ENCODE results near the gene OXNAD1.

OXNAD1 gene

DNA sequence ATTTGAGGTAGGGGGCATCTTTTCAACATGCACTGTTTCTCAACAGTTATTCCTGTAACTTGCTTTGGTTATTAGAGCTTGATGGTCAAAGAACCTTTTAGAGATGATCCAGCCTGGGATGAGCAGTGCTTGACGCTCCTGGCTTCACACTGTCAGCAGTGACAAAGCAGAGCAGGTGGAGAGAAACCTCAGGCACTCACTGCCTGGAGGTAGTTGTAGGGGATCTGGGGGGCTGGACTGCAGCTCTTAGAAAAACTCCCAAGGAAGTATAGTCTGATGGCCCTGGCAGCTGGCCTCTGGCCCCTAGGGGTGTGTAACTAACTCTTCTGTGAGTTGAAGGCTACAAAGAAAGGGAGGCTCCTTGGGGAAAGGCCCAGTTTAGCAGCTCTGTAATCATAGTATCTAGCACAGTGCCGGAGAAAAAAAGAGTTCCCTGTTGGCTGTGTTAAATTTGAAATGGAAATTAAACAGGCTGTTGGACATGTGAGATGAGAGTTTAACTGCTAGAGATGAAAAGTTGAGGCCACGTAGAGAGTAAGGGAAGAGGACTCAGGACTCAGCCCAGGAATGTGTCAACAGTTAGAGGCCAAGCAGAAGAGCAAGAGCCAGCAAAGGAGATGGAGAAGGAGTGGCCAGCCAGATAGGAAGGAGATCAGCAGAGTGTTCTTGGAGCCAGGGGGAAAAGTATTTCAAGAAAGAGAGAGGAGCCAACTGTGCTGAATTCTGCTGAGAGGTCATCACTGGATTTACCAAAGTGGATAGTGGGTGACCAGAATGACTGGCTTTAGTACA lies 14.2 kb downstream of the OXNAD1 start:
- no peak for DNase-seq (ENCODE audit: low spot score)

DNA sequence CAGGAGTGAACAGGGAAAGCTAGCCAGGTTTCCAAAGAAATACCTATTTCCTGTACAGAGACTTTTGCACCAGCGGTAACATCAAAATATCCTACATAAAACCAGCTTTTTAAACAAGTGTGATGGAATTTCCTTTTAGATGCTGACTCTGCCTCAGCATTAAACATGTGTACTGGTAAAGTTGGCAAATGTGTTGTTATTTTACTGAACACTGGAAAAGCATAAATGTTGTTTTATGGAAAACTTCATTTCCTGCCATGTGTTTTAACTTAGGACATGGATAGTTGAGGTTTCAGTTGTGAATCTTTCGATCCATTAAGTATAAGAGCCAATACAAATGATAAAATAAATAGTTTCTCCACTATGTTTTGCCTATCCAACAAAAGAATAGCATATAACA lies 15.7 kb downstream of the OXNAD1 start:
- DNase-seq (ENCODE audit: low spot score): no peak

GRCh38 chr3:16284633-16285032 lies 19.6 kb downstream of the OXNAD1 start:
- DNase-seq (ENCODE audit: low spot score): no peak

- DNase-seq (ENCODE audit: low spot score): no peak
Measured at GRCh38 chr3:16286161-16286560, 21.1 kb downstream of the OXNAD1 start.

DNA sequence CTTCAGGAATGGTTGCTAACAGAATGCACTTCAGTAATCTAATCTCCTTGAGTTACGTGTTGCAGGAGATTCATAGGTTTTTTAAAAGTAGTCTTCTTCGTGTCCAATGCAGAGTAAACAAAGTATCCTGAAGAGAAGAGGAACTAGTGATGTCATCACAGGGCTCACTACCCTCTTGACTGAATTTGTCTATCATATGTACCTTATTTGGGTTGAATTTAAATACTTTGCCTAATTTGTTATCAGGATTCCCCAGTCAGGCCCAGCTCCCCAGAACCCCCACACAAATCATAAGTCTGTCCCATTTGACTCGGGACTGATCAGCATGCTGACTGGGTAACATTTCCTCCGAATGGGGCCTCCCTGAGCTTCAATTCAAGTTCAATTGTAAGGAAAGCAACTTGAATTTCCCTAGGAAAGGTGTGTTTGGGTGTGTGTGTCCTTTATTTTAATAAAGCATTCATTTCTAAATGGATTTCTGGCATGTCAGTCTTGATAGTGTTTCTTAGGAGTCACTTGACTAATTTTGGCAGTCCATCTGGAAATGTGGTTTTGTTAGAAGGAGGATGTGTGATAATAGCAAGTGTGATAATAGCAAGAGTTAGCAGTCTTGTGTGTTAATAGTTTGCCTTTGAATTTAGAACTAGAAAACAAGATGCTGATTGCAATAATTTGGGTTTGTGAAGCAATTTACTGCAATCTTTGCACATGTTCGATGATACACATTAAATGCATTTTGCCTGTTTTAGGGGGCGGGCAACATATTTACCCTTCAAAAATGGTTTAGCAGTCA lies 21.9 kb downstream of the OXNAD1 start:
- DNase-seq (ENCODE audit: low spot score): no peak

DNA sequence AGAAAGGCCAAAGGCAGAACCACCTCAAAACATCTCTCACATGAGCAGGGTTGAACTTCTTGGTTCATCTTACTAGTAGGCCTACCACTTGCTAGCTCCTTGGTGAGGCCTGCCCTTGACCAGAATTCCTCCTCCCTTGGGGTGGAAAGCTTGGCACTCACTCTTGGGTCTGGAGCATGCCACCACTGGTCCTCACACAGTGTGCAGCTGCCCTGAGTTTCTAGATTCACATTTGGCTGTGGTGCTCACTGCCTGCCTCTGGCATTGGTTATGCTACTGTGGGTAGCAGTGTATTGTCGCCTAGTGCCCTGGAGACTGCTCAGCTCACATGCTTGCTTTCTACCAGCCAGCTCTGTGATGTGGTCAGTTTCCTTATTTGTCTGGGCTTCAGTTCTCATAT lies 23.7 kb downstream of the OXNAD1 start:
- DNase-seq (ENCODE audit: low spot score): no peak

DNA sequence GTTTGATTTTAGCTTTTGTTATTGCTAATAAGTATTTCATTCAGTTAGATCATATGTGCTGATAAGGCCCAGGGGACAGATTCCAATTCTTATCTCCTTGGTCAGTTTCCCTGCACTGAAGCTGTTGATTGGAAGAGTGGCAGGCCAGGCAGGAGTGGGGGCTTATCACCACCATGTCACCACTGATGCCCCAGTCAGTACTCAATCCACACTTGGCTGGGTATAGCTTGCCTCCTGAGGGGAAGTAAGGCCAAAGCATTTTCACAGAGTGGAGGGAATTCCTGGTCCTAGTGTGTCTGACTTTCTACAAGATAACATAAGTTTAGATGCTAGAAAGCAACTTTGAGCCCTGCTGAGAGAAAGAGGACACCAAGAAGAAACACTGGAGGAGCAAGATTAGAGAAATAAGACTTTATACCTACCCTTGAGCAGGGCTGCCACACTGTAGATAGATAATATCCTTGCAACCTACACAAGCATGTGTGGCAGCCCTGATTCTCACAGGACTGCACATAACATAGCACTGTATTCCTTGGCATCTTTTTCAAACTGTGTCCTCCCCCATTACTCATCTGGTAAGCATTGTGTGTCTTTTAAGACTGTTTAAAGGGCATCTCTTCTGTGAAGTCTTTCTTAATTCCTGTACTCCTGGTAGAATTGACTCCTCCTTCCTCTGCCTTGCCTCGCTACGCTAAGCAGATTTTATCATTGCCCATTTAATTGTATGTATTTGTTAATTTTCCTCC lies 24.3 kb downstream of the OXNAD1 start:
- DNase-seq (ENCODE audit: low spot score): no peak

DNA sequence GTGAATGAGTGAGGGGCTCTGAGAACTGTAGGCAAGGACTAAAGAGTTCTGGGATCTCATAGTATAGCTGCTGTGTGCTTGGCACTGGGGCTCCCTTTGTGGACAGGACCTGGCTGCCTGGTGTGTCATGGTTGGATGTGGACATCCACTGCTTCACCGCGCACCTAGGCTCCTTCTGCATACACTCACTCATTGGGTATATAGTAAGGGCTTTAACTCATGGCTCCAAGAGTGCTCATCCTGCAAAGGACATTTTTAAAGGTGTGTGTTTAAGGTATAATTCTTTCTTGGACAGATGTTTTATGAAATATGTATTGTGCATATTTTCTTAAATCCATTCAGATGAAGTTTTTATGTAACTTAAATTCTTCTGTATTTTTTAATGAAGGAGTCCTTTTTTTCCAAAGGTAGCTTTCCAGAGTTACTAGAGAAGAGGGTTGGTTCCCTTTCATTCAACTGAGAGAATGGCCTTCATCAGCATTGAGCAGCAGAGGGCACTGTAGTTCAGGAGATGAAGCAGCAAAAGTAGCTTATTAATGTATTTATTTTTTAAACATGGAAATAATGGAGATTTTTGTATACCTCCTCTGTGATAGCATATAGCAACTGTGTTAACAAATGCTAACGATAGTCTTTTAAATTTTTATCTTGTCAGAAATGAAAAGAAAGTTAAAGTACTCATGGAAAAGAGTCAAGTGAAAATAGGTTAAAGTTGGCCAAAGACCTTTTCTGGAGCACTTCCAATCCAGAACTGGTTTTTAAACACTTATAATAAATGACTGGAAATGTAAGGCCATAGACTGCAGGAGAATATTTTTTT lies 25.2 kb downstream of the OXNAD1 start:
- peak; percentile 28 for DNase-seq (ENCODE audit: low spot score)

DNA sequence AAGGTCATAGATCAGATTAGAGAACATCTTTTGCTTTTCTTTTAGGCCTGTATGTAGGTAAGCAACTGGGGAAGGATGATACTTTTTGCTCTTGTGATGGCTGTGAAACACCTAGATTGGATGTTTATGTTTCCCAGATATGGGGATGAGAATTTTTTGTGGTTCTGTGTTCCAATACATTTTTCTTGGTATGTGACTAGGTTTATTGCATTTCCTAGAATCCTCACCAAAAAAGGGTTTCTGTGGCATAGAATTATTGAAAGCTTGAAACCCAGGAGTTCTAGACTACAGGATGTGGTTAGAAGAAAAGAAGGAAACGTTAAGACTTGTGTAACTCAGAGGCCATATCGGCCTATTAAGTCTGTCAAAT lies 25.8 kb downstream of the OXNAD1 start:
- DNase-seq (ENCODE audit: low spot score): no peak

- DNase-seq (ENCODE audit: low spot score): no peak
Measured at GRCh38 chr3:16294844-16295243, 29.8 kb downstream of the OXNAD1 start.

GRCh38 chr3:16295298-16295890 lies 30.4 kb downstream of the OXNAD1 start:
- no peak for DNase-seq (ENCODE audit: low spot score)

DNA sequence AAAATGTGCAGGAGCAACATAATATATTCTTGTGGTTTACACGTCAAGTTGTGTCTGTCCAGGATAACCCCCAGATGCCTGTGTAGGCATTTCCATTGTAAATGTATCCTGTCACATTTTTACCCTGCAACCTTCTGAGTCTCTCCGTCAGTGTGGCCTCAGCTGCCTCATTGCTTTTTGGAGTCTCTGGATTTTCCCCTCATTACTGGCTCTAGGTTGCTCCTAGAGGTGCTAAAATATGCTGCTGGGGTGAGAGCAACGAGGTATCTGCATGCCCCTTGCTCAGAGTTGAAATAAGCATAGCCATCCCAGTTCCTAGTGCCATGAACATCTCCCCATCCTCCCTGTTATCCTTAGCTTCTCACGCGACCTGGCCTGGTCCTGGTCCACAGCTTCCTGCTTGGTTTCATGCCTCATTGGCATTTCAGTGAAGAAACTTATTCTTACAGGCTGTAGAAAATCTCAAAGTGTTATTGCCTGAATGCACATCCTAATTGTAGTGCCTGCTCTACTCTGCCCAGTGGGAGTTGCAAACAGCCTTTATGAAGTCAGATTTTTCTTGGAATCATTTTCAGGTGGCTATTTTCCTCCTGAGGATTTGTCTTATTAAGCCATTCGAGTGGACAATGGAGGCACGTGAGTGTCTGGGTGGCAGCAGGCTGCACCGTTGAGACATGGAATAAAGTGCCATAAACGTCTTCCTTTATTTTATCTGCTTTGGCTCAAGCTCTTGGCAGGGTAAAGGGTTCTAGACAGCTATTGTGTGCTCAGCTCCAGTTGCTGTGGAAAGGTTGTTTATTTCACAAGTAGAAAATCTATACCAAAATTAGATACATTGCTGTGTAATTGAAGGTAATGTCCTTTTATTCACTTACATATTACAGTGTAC lies 33.2 kb downstream of the OXNAD1 start:
- DNase-seq (ENCODE audit: low spot score): no peak

GRCh38 chr3:16298891-16299290 lies 33.9 kb downstream of the OXNAD1 start:
- no peak for DNase-seq (ENCODE audit: low spot score)

DNA sequence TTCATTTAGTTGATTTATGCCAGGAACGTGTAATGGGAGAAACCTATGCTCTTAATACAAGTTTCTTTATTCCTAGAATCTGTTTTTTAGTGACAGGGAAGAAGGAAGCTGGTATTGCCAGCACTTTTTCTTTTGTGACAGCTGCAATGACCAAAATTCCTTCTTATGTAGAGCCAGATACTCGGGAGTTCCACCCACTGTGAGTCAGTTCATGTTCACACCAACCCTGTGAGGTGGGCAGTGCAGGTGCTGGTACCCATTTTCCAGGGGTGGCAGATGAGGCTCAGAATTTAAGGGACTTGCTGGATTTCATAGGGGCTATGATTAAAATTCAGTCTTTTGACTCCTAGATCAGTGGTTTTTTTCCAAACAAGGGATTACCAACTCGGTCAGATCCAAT lies 34.7 kb downstream of the OXNAD1 start:
- DNase-seq (ENCODE audit: low spot score): no peak

DNA sequence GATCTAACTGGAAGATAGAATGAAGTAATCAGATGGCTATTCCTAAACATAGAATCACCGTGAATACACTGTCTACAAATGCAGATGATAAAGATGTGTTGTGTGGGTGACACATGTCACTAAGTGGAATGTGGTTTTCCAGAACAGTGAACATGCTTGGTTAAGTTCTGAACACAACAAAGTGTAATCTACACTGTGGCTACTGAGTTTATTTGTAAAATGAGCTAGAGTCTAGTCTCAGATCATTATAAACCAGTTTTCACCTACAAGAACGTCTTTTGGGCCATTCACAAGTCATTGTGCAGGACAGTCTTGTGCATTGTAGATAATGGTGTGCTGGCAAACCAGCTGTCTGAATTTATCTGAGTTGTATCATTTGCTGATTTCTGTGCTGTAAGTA lies 35.3 kb downstream of the OXNAD1 start:
- no peak for DNase-seq (ENCODE audit: low spot score)

- DNase-seq (ENCODE audit: low spot score): no peak
Measured at GRCh38 chr3:16300881-16301359, 35.9 kb downstream of the OXNAD1 start.

GRCh38 chr3:16301507-16301906 lies 36.5 kb downstream of the OXNAD1 start:
- DNase-seq (ENCODE audit: low spot score): no peak

DNA sequence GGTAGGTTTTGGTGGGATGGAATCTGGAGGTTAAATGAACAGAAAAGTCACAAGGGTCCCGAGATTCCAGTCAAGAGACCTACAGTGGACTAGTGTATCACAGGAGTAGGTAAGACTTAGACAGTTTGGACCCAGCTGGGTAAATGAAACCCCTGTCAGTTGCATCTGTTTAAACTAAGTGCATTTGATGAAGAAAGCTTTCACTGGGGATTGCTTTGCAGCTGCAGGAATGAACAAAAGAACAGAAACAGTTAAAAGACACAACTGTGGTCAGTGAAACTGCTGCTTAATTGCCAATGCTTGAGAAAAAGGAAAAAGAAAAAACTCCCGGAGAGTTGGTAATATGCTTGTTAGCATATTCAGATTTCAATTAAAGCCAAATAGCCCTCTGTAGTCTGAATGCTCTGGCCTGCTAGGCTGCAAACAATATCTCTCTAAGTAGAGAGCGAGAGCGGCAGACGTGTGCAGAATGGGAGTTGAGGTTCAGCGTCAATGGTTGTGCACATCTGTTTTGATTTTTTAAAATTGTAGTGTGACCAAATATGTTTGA lies 37.1 kb downstream of the OXNAD1 start:
- DNase-seq (ENCODE audit: low spot score): no peak

DNA sequence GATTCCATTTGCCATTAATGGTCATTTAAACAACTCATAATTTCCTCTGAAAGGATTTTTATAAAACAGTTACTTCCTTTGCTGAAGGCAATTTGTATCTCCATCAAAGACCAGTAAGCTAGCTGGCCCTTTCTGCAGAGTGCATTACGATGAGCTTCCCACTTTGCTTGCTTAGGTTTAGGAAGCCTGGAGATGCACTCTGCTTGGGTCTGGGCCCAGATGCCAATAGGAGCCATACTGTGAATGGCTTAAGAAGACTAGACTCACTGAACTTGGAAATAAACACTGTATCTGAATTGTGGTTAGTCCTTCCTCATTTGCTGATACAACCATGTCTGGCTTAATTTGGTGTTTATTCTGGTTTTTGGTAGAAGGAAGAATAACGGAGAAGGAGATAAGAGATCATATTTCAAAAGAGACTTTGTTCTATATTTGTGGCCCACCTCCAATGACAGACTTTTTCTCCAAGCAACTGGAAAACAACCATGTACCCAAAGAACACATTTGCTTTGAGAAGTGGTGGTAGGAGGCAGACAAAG lies 38.1 kb downstream of the OXNAD1 start:
- no peak for DNase-seq (ENCODE audit: low spot score)
